GM23338 (cell line): ENCODE results near the gene UBXN1. TPM values are rescaled to one million over a fixed set of nuclear protein-coding genes. Genes with fewer than 3 reads are reported as not detected.

Experiments
- ATAC-seq: fragments of 200-7000 bp; cut with Tn5 transposase; 3 replicates; pipeline ENCODE4 v1.9.1; 2020
- DNase-seq: peaks from one replicate; pipeline ENCODE4 v3.0.0-alpha.2; 2015; ENCODE audit warnings: low spot score
- H2AFZ ChIP-seq: fragments of 200-600 bp; sonication (generic); 2 replicates; pipeline ENCODE4 v1.8.0; 2016; ENCODE audit warnings: antibody characterized with exemption, mild to moderate bottlenecking, moderate library complexity
- H3F3A ChIP-seq: fragments of 200-600 bp; sonication (generic); replicated peaks from 2 replicates; pipeline ENCODE4 v1.8.0; 2017; ENCODE audit warnings: antibody characterized with exemption, mixed run types, low read depth
- H3K27ac ChIP-seq: fragments of 200-600 bp; sonication (generic); 2 replicates; pipeline ENCODE4 v1.6.1; 2016; ENCODE audit warnings: low read depth
- H3K27me3 ChIP-seq: fragments of 200-600 bp; sonication (generic); 2 replicates; pipeline ENCODE4 v1.8.0; 2016; ENCODE audit warnings: mild to moderate bottlenecking, mixed run types, moderate library complexity; ENCODE audit not compliant: insufficient read depth
- H3K36me3 ChIP-seq: fragments of 200-600 bp; sonication (generic); 2 replicates; pipeline ENCODE4 v1.8.0; 2016; ENCODE audit warnings: mild to moderate bottlenecking; ENCODE audit not compliant: insufficient read depth
- H3K4me1 ChIP-seq: fragments of 200-600 bp; sonication (generic); 2 replicates; pipeline ENCODE4 v1.8.0; 2016; ENCODE audit warnings: mild to moderate bottlenecking, moderate library complexity; ENCODE audit not compliant: insufficient read depth
- H3K4me2 ChIP-seq: fragments of 200-600 bp; sonication (generic); 2 replicates; pipeline ENCODE4 v1.7.1; 2017; ENCODE audit warnings: mixed run types
- H3K4me3 ChIP-seq: fragments of 200-600 bp; sonication (generic); 2 replicates; pipeline ENCODE4 v1.6.1; 2016; ENCODE audit warnings: mixed run types
- H3K79me2 ChIP-seq: fragments of 200-600 bp; sonication (generic); replicated peaks from 2 replicates; pipeline ENCODE4 v1.8.0; 2017; ENCODE audit warnings: mild to moderate bottlenecking; ENCODE audit not compliant: insufficient read depth
- H3K9me2 ChIP-seq: fragments of 200-600 bp; sonication (generic); 2 replicates; pipeline ENCODE4 v1.8.0; 2017; ENCODE audit not compliant: insufficient read depth
- H4K20me1 ChIP-seq: fragments of 200-600 bp; sonication (generic); replicated peaks from 2 replicates; pipeline ENCODE4 v1.8.0; 2017; ENCODE audit warnings: mild to moderate bottlenecking; ENCODE audit not compliant: insufficient read depth
- H3K27ac Mint-ChIP-seq: 2 replicates; pipeline ENCODE4 v1.8.0; 2020; ENCODE audit warnings: inconsistent platforms, mild to moderate bottlenecking, moderate library complexity, mixed read lengths
- H3K27me3 Mint-ChIP-seq: 3 replicates; pipeline ENCODE4 v1.8.0; 2022; ENCODE audit warnings: low read depth, mild to moderate bottlenecking, moderate library complexity, mixed read lengths, inconsistent platforms; ENCODE audit not compliant: insufficient read depth, poor library complexity
- H3K36me3 Mint-ChIP-seq: 3 replicates; pipeline ENCODE4 v1.8.0; 2021; ENCODE audit warnings: low read depth, mild to moderate bottlenecking, inconsistent platforms, moderate library complexity, mixed read lengths
- H3K4me1 Mint-ChIP-seq: 3 replicates; pipeline ENCODE4 v1.8.0; 2020; ENCODE audit warnings: mild to moderate bottlenecking, inconsistent platforms, mixed read lengths
- H3K4me3 Mint-ChIP-seq: 3 replicates; pipeline ENCODE4 v1.8.0; 2021; ENCODE audit warnings: moderate library complexity, mild to moderate bottlenecking, inconsistent platforms, mixed read lengths
- H3K9me3 Mint-ChIP-seq: 3 replicates; pipeline ENCODE4 v1.8.0; 2020; ENCODE audit warnings: moderate library complexity, mild to moderate bottlenecking, inconsistent platforms, mixed read lengths
- CREB1 ChIP-seq: fragments of 250-450 bp; sonication (Bioruptor Pico); IDR thresholded peaks from 2 replicates; pipeline ENCODE4 v1.5.0; 2020; ENCODE audit warnings: low read depth, mild to moderate bottlenecking, moderate library complexity
- ETS1 ChIP-seq: IDR thresholded peaks from 2 replicates; pipeline ENCODE4 v1.6.1; 2016; ENCODE audit warnings: antibody characterized with exemption
- EZH2 ChIP-seq: fragments of 200-600 bp; sonication (generic); IDR thresholded peaks from one replicate; pipeline ENCODE4 v1.8.0; 2017; ENCODE audit warnings: antibody characterized with exemption, mild to moderate bottlenecking, low read depth; ENCODE audit not compliant: unreplicated experiment
- JUNB ChIP-seq: IDR thresholded peaks from one replicate; pipeline ENCODE4 v1.6.1; 2016; ENCODE audit warnings: antibody characterized with exemption; ENCODE audit not compliant: unreplicated experiment
- POLR2AphosphoS5 ChIP-seq: IDR thresholded peaks from 2 replicates; pipeline ENCODE4 v1.6.1; 2016; ENCODE audit warnings: antibody characterized with exemption, low read depth
- STAT1 ChIP-seq: IDR thresholded peaks from one replicate; pipeline ENCODE4 v1.6.1; 2016; ENCODE audit warnings: antibody characterized with exemption; ENCODE audit not compliant: unreplicated experiment
- ZNF331 ChIP-seq: fragments of 250-450 bp; sonication (Bioruptor Pico); IDR thresholded peaks from 2 replicates; pipeline ENCODE4 v1.5.0; 2020; ENCODE audit warnings: low read depth, mild to moderate bottlenecking, moderate library complexity
- long read RNA-seq: library from polyadenylated mRNA; unstranded; transcript quantifications from one replicate; pipeline ENCODE4 v2.0.0, GENCODE V29; 2020; ENCODE audit not compliant: unreplicated experiment
- polyA plus RNA-seq: library from polyadenylated mRNA; unstranded; fragments of >200 nt; fragmentation: Nextera tagmentation; extraction: Ambion mirVana; gene quantifications from 2 replicates; pipeline ENCODE4 v1.2.1, GENCODE V29; 2016
- total RNA-seq: library from RNA; depleted of rRNA; stranded (reverse); fragments of >200 nt; shearing (Covaris generic); gene quantifications from 2 replicates; pipeline ENCODE4 v1.2.3, GENCODE V29; 2014; rRNA removed

UBXN1 gene, protein sequence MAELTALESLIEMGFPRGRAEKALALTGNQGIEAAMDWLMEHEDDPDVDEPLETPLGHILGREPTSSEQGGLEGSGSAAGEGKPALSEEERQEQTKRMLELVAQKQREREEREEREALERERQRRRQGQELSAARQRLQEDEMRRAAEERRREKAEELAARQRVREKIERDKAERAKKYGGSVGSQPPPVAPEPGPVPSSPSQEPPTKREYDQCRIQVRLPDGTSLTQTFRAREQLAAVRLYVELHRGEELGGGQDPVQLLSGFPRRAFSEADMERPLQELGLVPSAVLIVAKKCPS
- total RNA-seq (62.0 and 132 TPM in 2 replicates), polyA plus RNA-seq (126 and 132 TPM in 2 replicates)
- long read RNA-seq, transcript UBXN1-202 (9 exons, 1,153 nt): major isoform, 240 of 288 reads
- long read RNA-seq, transcript UBXN1-217 (10 exons, 943 nt): minor isoform, 12 of 288 reads
- long read RNA-seq, partial matches to known transcripts: 14 of 288 reads
- long read RNA-seq, other reads (novel, unspliced or antisense): 15 of 288 reads

- peaks cover 22% of the 10 kb centered on the region for H3F3A ChIP-seq
- peaks cover 17% of the 10 kb centered on the region for H3K79me2 ChIP-seq
- Mint-ChIP-seq H3K9me3 (no peaks in the 10 kb centered on the region), H3K4me1 (peaks cover 20% of the 10 kb centered on the region), H3K4me3 (peak within 1 kb of the TSS; percentile 80), H3K36me3 (peaks cover 34% of the 10 kb centered on the region), H3K27me3 (peaks cover 7% of the 10 kb centered on the region), H3K27ac (peak within 1 kb of the TSS; percentile 95)
- peak within 1 kb of the TSS; percentile 87 for H2AFZ ChIP-seq
- H3K27me3 ChIP-seq: no peaks in the 10 kb centered on the region
- H3K9me2 ChIP-seq: no peaks in the 10 kb centered on the region
- ATAC-seq: peak; percentile 89
- H3K4me3 ChIP-seq: peak within 1 kb of the TSS; percentile 99
- no peaks in the 10 kb centered on the region for H3K36me3 ChIP-seq
- H3K4me2 ChIP-seq: peak within 1 kb of the TSS; percentile 98
- H3K4me1 ChIP-seq: peaks cover 11% of the 10 kb centered on the region
- TF ChIP-seq CREB1: peak; percentile 34; the same call in 1 of the 2 replicates
- TF ChIP-seq ZNF331 (CRISPR knock-in tag): no peak
- peak; percentile 77 for TF ChIP-seq POLR2AphosphoS5
- TF ChIP-seq ETS1: peak; percentile 83; the same call in 1 of the 2 replicates
- TF ChIP-seq STAT1: no peak
- peak within 1 kb of the TSS; percentile 69 for H3K27ac ChIP-seq
- peak; percentile 92 for DNase-seq
- H4K20me1 ChIP-seq: no peaks in the 10 kb centered on the region
These were observed at the start of gene UBXN1 for GRCh38 chr11:62678770-62679696. Gene UBXN1, minus strand, starts transcription at chr11:62679073. Its CDS starts 150 bp downstream, at chr11:62678923.

GRCh38 chr11:62728171-62728988 lies 49.5 kb upstream of the UBXN1 start, which contains the start of gene TTC9C:
Gene TTC9C, plus strand, starts transcription at chr11:62728486. Its CDS starts 363 bp downstream, at chr11:62728849.
- DNase-seq (peak; percentile 94), ATAC-seq (peak; percentile 58)
- H2AFZ ChIP-seq: peak within 1 kb of the TSS; percentile 33; the same call in 1 of the 2 replicates
- peak within 1 kb of the TSS; percentile 59 for H3K4me3 ChIP-seq
- H3K27me3 ChIP-seq: no peaks in the 10 kb centered on the region
- no peaks in the 10 kb centered on the region for H3K9me2 ChIP-seq
- H3K79me2 ChIP-seq: peaks cover 68% of the 10 kb centered on the region
- peak within 1 kb of the TSS; percentile 98 for H3K4me2 ChIP-seq
- peak within 1 kb of the TSS; percentile 97 for H3K27ac ChIP-seq
- Mint-ChIP-seq H3K4me3 (peak within 1 kb of the TSS; percentile 98), H3K9me3 (no peaks in the 10 kb centered on the region; the same call in 2 of the 3 replicates), H3K27ac (peak within 1 kb of the TSS; percentile 99), H3K36me3 (peaks cover 35% of the 10 kb centered on the region), H3K4me1 (peaks cover 21% of the 10 kb centered on the region), H3K27me3 (peaks cover 14% of the 10 kb centered on the region)
- peaks cover 31% of the 10 kb centered on the region for H4K20me1 ChIP-seq
- peaks cover 24% of the 10 kb centered on the region for H3K4me1 ChIP-seq
- peaks cover 35% of the 10 kb centered on the region for H3F3A ChIP-seq
- peaks cover 15% of the 10 kb centered on the region for H3K36me3 ChIP-seq
- TF ChIP-seq EZH2 (no peak), JUNB (no peak), STAT1 (no peak), ETS1 (peak; percentile 67; the same call in 1 of the 2 replicates)
